Measurements from ENCODE around the gene F8A1.
"Not testable (repeated sequence)": the region's sequence is repeated elsewhere in the genome, so short reads cannot be mapped to it uniquely, and the experiment has no call there.

Gene F8A1

GRCh38 chrX:154886069-154886788, at the start of gene F8A1:
F8A1 (plus strand) TSS chrX:154886355; CDS start chrX:154886375, 20 bp downstream.
- DNase-seq, result not testable (repeated sequence)

- no peak for DNase-seq
These were observed 45.3 kb upstream of the F8A1 start for GRCh38 chrX:154840856-154841255.

GRCh38 chrX:154850957-154851611, 35.1 kb upstream of the F8A1 start:
- DNase-seq, result no peak

- DNase-seq, result no peak
These were observed 30.9 kb upstream of the F8A1 start for GRCh38 chrX:154855256-154855655.

- DNase-seq, result not testable (repeated sequence)
These were observed 17.6 kb upstream of the F8A1 start for GRCh38 chrX:154868522-154868921.

- DNase-seq, result no peak
These were observed 12.8 kb upstream of the F8A1 start for GRCh38 chrX:154873329-154873728.

- DNase-seq, result not testable (repeated sequence)
These were observed 2.1 kb upstream of the F8A1 start for GRCh38 chrX:154884069-154884468.

GRCh38 chrX:154885057-154885456, 1.1 kb upstream of the F8A1 start:
- DNase-seq, result not testable (repeated sequence)

- DNase-seq, result not testable (repeated sequence)
These were observed 606 bp upstream of the F8A1 start for GRCh38 chrX:154885549-154885948.

- DNase-seq, result not testable (repeated sequence)
These were observed 650 bp downstream of the F8A1 start for GRCh38 chrX:154886789-154887221.

- peak; percentile 53 for DNase-seq
These were observed 5.0 kb downstream of the F8A1 start for GRCh38 chrX:154890990-154891639.

- DNase-seq, result no peak
These were observed 6.1 kb downstream of the F8A1 start for GRCh38 chrX:154892296-154892695.

GRCh38 chrX:154900323-154900722, 14.2 kb downstream of the F8A1 start:
- no peak for DNase-seq

GRCh38 chrX:154902408-154902807, 16.3 kb downstream of the F8A1 start:
- no peak for DNase-seq

GRCh38 chrX:154908821-154909220, 22.7 kb downstream of the F8A1 start:
- no peak for DNase-seq

- not testable (repeated sequence) for DNase-seq
These were observed 23.9 kb downstream of the F8A1 start for GRCh38 chrX:154910048-154910447.

- DNase-seq, result not testable (repeated sequence)
These were observed 24.4 kb downstream of the F8A1 start for GRCh38 chrX:154910528-154910927.

- no peak for DNase-seq
These were observed 27.9 kb downstream of the F8A1 start for GRCh38 chrX:154914052-154914451.

GRCh38 chrX:154918060-154918483, 31.9 kb downstream of the F8A1 start:
- no peak for DNase-seq

- not testable (repeated sequence) for DNase-seq
These were observed 38.6 kb downstream of the F8A1 start for GRCh38 chrX:154924771-154925170.
